H1 (cell line): Measurements from ENCODE around the gene ACRV1. TPM values are rescaled to one million over a fixed set of nuclear protein-coding genes. Genes with fewer than 3 reads are reported as not detected.

Experiments
- CTCF ChIA-PET: fragments of 300-600 bp; sonication (Branson Sonifier 250); formaldehyde crosslinking; loops from one replicate; lab custom pipeline; 2021; ENCODE audit not compliant: partially characterized antibody; lab: Charles Lee
- POLR2A ChIA-PET: fragments of 300-600 bp; sonication (Branson Sonifier 250); formaldehyde crosslinking; loops from one replicate; lab custom pipeline; 2021; ENCODE audit warnings: inconsistent platforms; ENCODE audit not compliant: partially characterized antibody; lab: Charles Lee
- DNase-seq, 2 experiments: peaks; one replicate each; pipeline versions ENCODE4 v3.0.0 to v3.0.0-alpha.2; 2010 to 2022; ENCODE audit warnings: low spot score in 2 of 2, low read depth in 1 of 2, mixed read lengths in 1 of 2
- FAIRE-seq: peaks from 2 replicates; lab custom pipeline; 2011; peaks lifted over from hg19 to GRCh38; lab: Jason Lieb, UNC
- H2AFZ ChIP-seq: 2 replicates; pipeline ENCODE4 v1.8.1; 2012; ENCODE audit warnings: low read length, inconsistent platforms
- H2AK5ac ChIP-seq: 2 replicates; pipeline ENCODE4 v1.6.1; 2013; ENCODE audit warnings: low read depth, low read length
- H2BK120ac ChIP-seq: replicated peaks from 2 replicates; pipeline ENCODE3; 2013; ENCODE audit warnings: low read depth, low read length, inconsistent platforms
- H2BK12ac ChIP-seq: 2 replicates; pipeline ENCODE4 v1.6.1; 2013; ENCODE audit warnings: low read depth, low read length
- H2BK15ac ChIP-seq: 2 replicates; pipeline ENCODE4 v1.6.1; 2013; ENCODE audit warnings: low read length
- H2BK20ac ChIP-seq: 2 replicates; pipeline ENCODE4 v1.6.1; 2013; ENCODE audit warnings: low read length
- H2BK5ac ChIP-seq: 2 replicates; pipeline ENCODE4 v1.6.1; 2013; ENCODE audit warnings: low read depth, low read length
- H3K14ac ChIP-seq: 2 replicates; pipeline ENCODE4 v1.6.1; 2013; ENCODE audit warnings: inconsistent platforms; ENCODE audit not compliant: insufficient read length
- H3K18ac ChIP-seq: 2 replicates; pipeline ENCODE4 v1.6.1; 2013; ENCODE audit warnings: low read length; ENCODE audit errors: extremely low read depth
- H3K23ac ChIP-seq: 2 replicates; pipeline ENCODE4 v1.6.1; 2013; ENCODE audit warnings: inconsistent platforms; ENCODE audit not compliant: insufficient read length
- H3K23me2 ChIP-seq: 2 replicates; pipeline ENCODE4 v1.6.1; 2013; ENCODE audit warnings: low read depth, low read length
- H3K27ac ChIP-seq: 2 replicates; pipeline ENCODE4 v1.6.1; 2011; ENCODE audit warnings: low read depth, low read length, inconsistent platforms
- H3K27me3 ChIP-seq, 4 experiments: replicated peaks in 1 of 4; 1 replicate in 1 of 4; 2 replicates in 3 of 4; pipeline versions ENCODE4 v1.6.1 to v1.8.1; 2011 to 2013; ENCODE audit warnings: low read length in 3 of 4, mild to moderate bottlenecking in 3 of 4, inconsistent platforms in 2 of 4, mixed read lengths in 2 of 4, moderate library complexity in 1 of 4; ENCODE audit not compliant: control insufficient read depth in 3 of 4, insufficient read depth in 3 of 4; ENCODE audit errors: extremely low read depth in 1 of 4
- H3K36me3 ChIP-seq, 4 experiments: 2 replicates each; pipeline versions ENCODE4 v1.6.1 to v1.8.1; 2011 to 2013; ENCODE audit warnings: mild to moderate bottlenecking in 4 of 4, low read length in 3 of 4, moderate library complexity in 2 of 4, control low read depth in 1 of 4, inconsistent platforms in 1 of 4; ENCODE audit not compliant: insufficient read depth in 4 of 4, control insufficient read depth in 2 of 4
- H3K4ac ChIP-seq: replicated peaks from 2 replicates; pipeline ENCODE3; 2013; ENCODE audit warnings: low read length, low read depth, mixed read lengths, inconsistent platforms; ENCODE audit not compliant: insufficient read length
- H3K4me1 ChIP-seq, 4 experiments: replicated peaks in 1 of 4; 1 replicate in 1 of 4; 2 replicates in 3 of 4; pipeline versions ENCODE4 v1.6.1 to v1.8.1; 2011 to 2013; ENCODE audit warnings: low read length in 3 of 4, inconsistent platforms in 2 of 4, mixed read lengths in 1 of 4; ENCODE audit not compliant: insufficient read depth in 4 of 4, control insufficient read depth in 3 of 4
- H3K4me2 ChIP-seq, 2 experiments: 2 replicates each; pipeline versions ENCODE4 v1.6.1 to v1.8.1; 2011 to 2013; ENCODE audit warnings: low read depth in 2 of 2, low read length in 2 of 2, control low read depth in 1 of 2, inconsistent platforms in 1 of 2, mild to moderate bottlenecking in 1 of 2; ENCODE audit not compliant: insufficient read depth in 1 of 2
- H3K4me3 ChIP-seq, 4 experiments: fragments of 200-600, 300-600 bp in 1 of 4; sonication (generic), shearing (Covaris generic), sonication (Bioruptor Twin) in 1 of 4; 2 replicates each; pipeline versions ENCODE4 v1.5.1 to v1.8.1; 2011 to 2016; ENCODE audit warnings: low read length in 4 of 4, low read depth in 3 of 4, control low read depth in 2 of 4, inconsistent platforms in 2 of 4, mild to moderate bottlenecking in 2 of 4, mixed read lengths in 1 of 4, moderate library complexity in 1 of 4; ENCODE audit not compliant: insufficient read depth in 2 of 4; ENCODE audit errors: extremely low read depth in 1 of 4
- H3K56ac ChIP-seq: replicated peaks from 2 replicates; pipeline ENCODE3; 2013; ENCODE audit warnings: low read depth, mild to moderate bottlenecking, mixed read lengths, low read length, inconsistent platforms; ENCODE audit not compliant: insufficient read length
- H3K79me1 ChIP-seq: 2 replicates; pipeline ENCODE4 v1.6.1; 2013; ENCODE audit warnings: low read depth, low read length, control low read depth
- H3K79me2 ChIP-seq, 2 experiments: 2 replicates each; pipeline versions ENCODE4 v1.6.1 to v1.8.1; 2012 to 2013; ENCODE audit warnings: low read length in 2 of 2, mild to moderate bottlenecking in 2 of 2, inconsistent platforms in 1 of 2; ENCODE audit not compliant: insufficient read depth in 2 of 2, control insufficient read depth in 1 of 2
- H3K9ac ChIP-seq, 4 experiments: replicated peaks in 1 of 4; 1 replicate in 1 of 4; 2 replicates in 3 of 4; pipeline versions ENCODE4 v1.6.1 to v1.8.1; 2011 to 2013; ENCODE audit warnings: low read depth in 3 of 4, low read length in 3 of 4, control low read depth in 2 of 4, mild to moderate bottlenecking in 2 of 4, moderate library complexity in 2 of 4, inconsistent platforms in 1 of 4; ENCODE audit errors: extremely low read depth in 1 of 4
- H3K9me3 ChIP-seq, 2 experiments: 2 replicates each; pipeline versions ENCODE4 v1.6.1 to v1.8.1; 2012 to 2013; ENCODE audit warnings: mild to moderate bottlenecking in 2 of 2, moderate library complexity in 2 of 2, control low read depth in 1 of 2, inconsistent platforms in 1 of 2, low read depth in 1 of 2, low read length in 1 of 2, mixed read lengths in 1 of 2; ENCODE audit not compliant: insufficient read depth in 2 of 2
- H4K20me1 ChIP-seq, 2 experiments: replicated peaks in 1 of 2; 2 replicates each; pipeline versions ENCODE3 to v1.8.1; 2011 to 2013; ENCODE audit warnings: inconsistent platforms in 2 of 2, low read length in 2 of 2, mild to moderate bottlenecking in 1 of 2; ENCODE audit not compliant: insufficient read depth in 2 of 2, control insufficient read depth in 1 of 2
- H4K5ac ChIP-seq: 2 replicates; pipeline ENCODE4 v1.6.1; 2013; ENCODE audit warnings: low read length, low read depth, mixed read lengths, inconsistent platforms; ENCODE audit not compliant: insufficient read length
- H4K8ac ChIP-seq: 2 replicates; pipeline ENCODE4 v1.8.0; 2013; ENCODE audit warnings: mild to moderate bottlenecking, moderate library complexity, low read length, inconsistent platforms; ENCODE audit not compliant: insufficient read depth; ENCODE audit errors: extremely low read depth
- H4K91ac ChIP-seq: replicated peaks from 2 replicates; pipeline ENCODE3; 2013; ENCODE audit warnings: low read length, mixed read lengths, inconsistent platforms; ENCODE audit not compliant: insufficient read length
- E2F6 ChIP-seq: IDR thresholded peaks from 2 replicates; pipeline ENCODE4 v1.6.1; 2012; ENCODE audit warnings: inconsistent platforms
- SIRT6 ChIP-seq: IDR thresholded peaks from one replicate; pipeline ENCODE4 v1.7.1; 2012; ENCODE audit warnings: low read length, inconsistent platforms
- WGBS, 2 experiments: shearing (Covaris generic) in 1 of 2; methylation state at CpG; one replicate each; pipeline versions ENCODE4 v1.1.6 to v1.1.7; 2013 to 2015; ENCODE audit warnings: low lambda C conversion rate in 2 of 2, mixed read lengths in 2 of 2, inconsistent platforms in 1 of 2, low coverage in 1 of 2, missing lambda C conversion rate in 1 of 2; ENCODE audit not compliant: insufficient replicate concordance in 2 of 2, insufficient coverage in 1 of 2, insufficient read length in 1 of 2; ENCODE audit errors: extremely low coverage in 1 of 2, missing lambda C conversion rate in 1 of 2; 5-methylcytosine and 5-hydroxymethylcytosine counted together
- polyA plus RNA-seq, 7 experiments: library from polyadenylated mRNA; depleted of rRNA in 3 of 7; stranded (reverse) in 5 of 7; unstranded in 2 of 7; fragments of >200 nt in 5 of 7; fragments of 200-250 nt in 2 of 7; gene quantifications; 1 replicate in 5 of 7; 2 replicates in 1 of 7; 4 replicates in 1 of 7; pipeline versions ENCODE4 v1.2.1 to v1.2.3, GENCODE V29; 2011 to 2013; ENCODE audit warnings: missing spikeins in 2 of 7, mixed read lengths in 2 of 7
- total RNA-seq: library from RNA; stranded (reverse); fragmentation: NEBNext Ultra II Directional; extraction: Animal tissue kit (Norgen Biotek cat#: 25700); gene quantifications from 2 replicates; pipeline ENCODE4 v1.2.1, GENCODE V29; 2021

Gene ACRV1
- total and polyA plus RNA-seq, 2 of the 8 experiments (the other 6 are each of a cell fraction or from before 2014, with no cell fraction given): 0.06 TPM; not detected in 1

- no peak overlapping the region for H3K4ac ChIP-seq
- CTCF ChIA-PET: no interaction called here
- no peak overlapping the region for H2BK12ac ChIP-seq
- H2AFZ ChIP-seq: no peak overlapping the region
- no peak overlapping the region for H3K9ac ChIP-seq
- H2BK5ac ChIP-seq: no peak overlapping the region
- peaks cover 0 to under 1% of the 10 kb centered on the region in 2 experiments for H4K20me1 ChIP-seq
- H2BK15ac ChIP-seq: no peak overlapping the region
- H3K4me2 ChIP-seq: no peak overlapping the region
- peaks cover 0 to 37% of the 10 kb centered on the region in 2 experiments; a peak in 2 of 4 replicates for H3K79me2 ChIP-seq
- no peak overlapping the region for H4K91ac ChIP-seq
- H3K23ac ChIP-seq: no peak overlapping the region
- FAIRE-seq (no peak), DNase-seq (no peak)
- H3K14ac ChIP-seq: no peak overlapping the region
- no peaks in the 10 kb centered on the region for H3K23me2 ChIP-seq
- WGBS, 2 experiments: 91% methylated on average over 3 of the region's 3 CpGs; no CpG with 5 or more reads in 1 of the 2 experiments
- H3K56ac ChIP-seq: no peak overlapping the region
- no peak overlapping the region for H4K8ac ChIP-seq
- peaks cover 2 to 45% (median 10%) of the 10 kb centered on the region in 4 experiments for H3K36me3 ChIP-seq
- POLR2A ChIA-PET: no interaction called here
- H3K4me1 ChIP-seq: no peaks in the 10 kb centered on the region
- H3K4me3 ChIP-seq: no peak overlapping the region
- H2BK20ac ChIP-seq: no peak overlapping the region
- no peak overlapping the region for H3K18ac ChIP-seq
- H2BK120ac ChIP-seq: no peak overlapping the region
- no peak overlapping the region for H3K27ac ChIP-seq
- H3K79me1 ChIP-seq: no peaks in the 10 kb centered on the region
- no peaks in the 10 kb centered on the region for H3K27me3 ChIP-seq
- no peak overlapping the region for H4K5ac ChIP-seq
- H3K9me3 ChIP-seq: no peaks in the 10 kb centered on the region
- no peak overlapping the region for H2AK5ac ChIP-seq
- TF ChIP-seq SIRT6 (no peak), E2F6 (no peak)
Measured at GRCh38 chr11:125663910-125664309, 16.7 kb downstream of the ACRV1 start.
